WTC11 (cell line): ENCODE results near the gene CTRL. TPM values are rescaled to one million over a fixed set of nuclear protein-coding genes. Genes with fewer than 3 reads are reported as not detected.

ENCODE experiments used
- AFF4 ChIP-seq: sonication (generic); formaldehyde crosslinking; IDR thresholded peaks from 2 replicates; pipeline ENCODE4 v1.8.1; 2023; ENCODE audit warnings: mild to moderate bottlenecking, missing genetic modification reagents, borderline replicate concordance
- ARID4B ChIP-seq: sonication (generic); formaldehyde crosslinking; IDR thresholded peaks from 2 replicates; pipeline ENCODE4 v1.8.0; 2023; ENCODE audit warnings: missing genetic modification reagents, mild to moderate bottlenecking, borderline replicate concordance
- FOXP1 ChIP-seq: sonication (generic); formaldehyde crosslinking; IDR thresholded peaks from 2 replicates; pipeline ENCODE4 v1.8.0; 2022; ENCODE audit warnings: missing genetic modification reagents, mild to moderate bottlenecking, moderate library complexity, borderline replicate concordance
- HMGA2 ChIP-seq: fragments of 250-450 bp; sonication (Bioruptor Pico); IDR thresholded peaks from 2 replicates; pipeline ENCODE4 v1.4.0; 2021; ENCODE audit warnings: mild to moderate bottlenecking, moderate library complexity
- JUN ChIP-seq: sonication (generic); formaldehyde crosslinking; IDR thresholded peaks from 2 replicates; pipeline ENCODE4 v1.8.0; 2023; ENCODE audit warnings: mild to moderate bottlenecking, missing genetic modification reagents
- NFE2L1 ChIP-seq: sonication (generic); formaldehyde crosslinking; IDR thresholded peaks from 2 replicates; pipeline ENCODE4 v1.8.1; 2023; ENCODE audit warnings: missing genetic modification reagents
- OVOL2 ChIP-seq: fragments of 250-450 bp; sonication (Bioruptor Pico); IDR thresholded peaks from 2 replicates; pipeline ENCODE4 v1.9.0; 2021; ENCODE audit warnings: mild to moderate bottlenecking, borderline replicate concordance
- RORB ChIP-seq: fragments of 250-450 bp; sonication (Bioruptor Pico); IDR thresholded peaks from 2 replicates; pipeline ENCODE4 v1.9.0; 2021; ENCODE audit warnings: mild to moderate bottlenecking
- SMAD3 ChIP-seq: sonication (generic); formaldehyde crosslinking; IDR thresholded peaks from 2 replicates; pipeline ENCODE4 v1.8.0; 2022; ENCODE audit warnings: missing genetic modification reagents, mild to moderate bottlenecking, borderline replicate concordance
- STAT6 ChIP-seq: sonication (generic); formaldehyde crosslinking; conservative IDR thresholded peaks from 2 replicates; pipeline ENCODE4 v1.8.1; 2023; ENCODE audit warnings: mild to moderate bottlenecking, low read depth, missing genetic modification reagents, moderate library complexity
- TEAD1 ChIP-seq: sonication (generic); formaldehyde crosslinking; IDR thresholded peaks from 2 replicates; pipeline ENCODE4 v1.8.0; 2022; ENCODE audit warnings: mild to moderate bottlenecking, missing genetic modification reagents
- USF2 ChIP-seq: sonication (generic); formaldehyde crosslinking; IDR thresholded peaks from 2 replicates; pipeline ENCODE4 v1.8.1; 2023; ENCODE audit warnings: mild to moderate bottlenecking, missing genetic modification reagents, moderate library complexity
- ZBTB21 ChIP-seq: sonication (generic); formaldehyde crosslinking; IDR thresholded peaks from 2 replicates; pipeline ENCODE4 v1.8.1; 2023; ENCODE audit warnings: mild to moderate bottlenecking, missing genetic modification reagents, borderline replicate concordance
- ZNF317 ChIP-seq: sonication (generic); formaldehyde crosslinking; IDR thresholded peaks from 2 replicates; pipeline ENCODE4 v1.8.1; 2023; ENCODE audit warnings: low read depth, mild to moderate bottlenecking, moderate library complexity, missing genetic modification reagents, borderline replicate concordance
- ZNF416 ChIP-seq: fragments of 250-450 bp; sonication (Bioruptor Pico); IDR thresholded peaks from 2 replicates; pipeline ENCODE4 v1.9.0; 2021; ENCODE audit warnings: mild to moderate bottlenecking, inconsistent platforms
- ZNF423 ChIP-seq: fragments of 250-450 bp; sonication (Bioruptor Pico); IDR thresholded peaks from 2 replicates; pipeline ENCODE4 v2.1.2; 2022; ENCODE audit warnings: mild to moderate bottlenecking, moderate library complexity
- total RNA-seq: library from RNA; stranded (reverse); gene quantifications from 3 replicates; pipeline ENCODE4 v1.2.3, GENCODE V29; 2021
- TF ChIP-seq, protein P1 (sequence below): fragments of 250-450 bp; sonication (Bioruptor Pico); conservative IDR thresholded peaks from 2 replicates; pipeline ENCODE4 v1.9.0; 2021; ENCODE audit warnings: mild to moderate bottlenecking
- TF ChIP-seq, protein P2 (sequence below): sonication (generic); formaldehyde crosslinking; IDR thresholded peaks from 2 replicates; pipeline ENCODE4 v1.8.1; 2022; ENCODE audit warnings: mild to moderate bottlenecking, missing genetic modification reagents, moderate library complexity, borderline replicate concordance
- TF ChIP-seq, protein P3 (sequence below): fragments of 250-450 bp; sonication (Bioruptor Pico); IDR thresholded peaks from 2 replicates; pipeline ENCODE4 v1.9.0; 2021; ENCODE audit warnings: mild to moderate bottlenecking

CTRL gene
- total RNA-seq, 1 experiment from 2014 or later, result 2.8 TPM

GRCh38 chr16:67935402-67936123, 3.9 kb upstream of the CTRL start (continued):
- TF ChIP-seq ARID4B (peak; percentile 52), STAT6 (no peak), USF2 (peak; percentile 94), AFF4 (peak; percentile 81; the same call in 1 of the 2 replicates), JUN (CRISPR knock-in tag) (no peak), SMAD3 (no peak), RORB (CRISPR knock-in tag) (no peak), NFE2L1 (CRISPR knock-in tag) (0 out of 2 replicates have a peak, but pooled peaks have one; percentile 41), OVOL2 (CRISPR knock-in tag) (no peak), TEAD1 (CRISPR knock-in tag) (peak; percentile 69), HMGA2 (CRISPR knock-in tag) (no peak), ZNF423 (no peak), ZNF317 (CRISPR knock-in tag) (0 out of 2 replicates have a peak, but pooled peaks have one; percentile 8), FOXP1 (peak; percentile 70; the same call in 1 of the 2 replicates), ZNF416 (CRISPR knock-in tag) (no peak; the same call in 1 of the 2 replicates), ZBTB21 (CRISPR knock-in tag) (peak; percentile 87)
- TF ChIP-seq, protein P1, sequence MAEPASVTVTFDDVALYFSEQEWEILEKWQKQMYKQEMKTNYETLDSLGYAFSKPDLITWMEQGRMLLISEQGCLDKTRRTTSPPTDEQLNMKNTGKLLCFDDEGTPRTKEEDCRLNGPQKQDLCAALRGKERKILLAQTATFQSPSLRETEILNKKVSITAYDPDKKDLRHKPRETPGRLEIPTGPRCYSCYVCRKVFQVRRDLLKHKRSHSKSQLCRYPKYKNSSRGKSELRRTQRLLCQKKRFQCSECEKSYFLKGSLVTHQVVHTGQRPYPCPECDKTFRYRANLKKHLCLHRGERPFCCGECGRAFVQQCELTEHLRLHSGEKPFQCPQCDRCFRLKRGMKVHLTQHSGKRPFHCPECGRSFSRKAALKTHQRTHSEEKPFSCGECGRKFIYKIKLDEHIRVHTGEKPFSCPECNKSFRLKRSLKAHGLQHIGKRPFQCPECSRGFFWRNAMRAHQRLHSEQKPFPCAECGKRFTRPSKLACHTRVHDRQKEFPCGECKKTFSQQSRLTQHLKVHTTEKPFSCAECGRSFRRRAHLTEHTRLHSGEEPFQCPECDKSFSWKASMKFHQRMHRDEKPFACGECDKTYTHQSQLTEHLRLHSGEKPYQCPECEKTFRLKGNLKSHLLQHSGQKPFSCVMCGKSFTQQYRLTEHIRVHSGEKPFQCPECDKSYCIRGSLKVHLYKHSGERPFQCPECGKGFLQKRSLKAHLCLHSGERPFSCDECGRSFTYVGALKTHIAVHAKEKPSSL (CRISPR knock-in tag), result no peak
- TF ChIP-seq, protein P2, sequence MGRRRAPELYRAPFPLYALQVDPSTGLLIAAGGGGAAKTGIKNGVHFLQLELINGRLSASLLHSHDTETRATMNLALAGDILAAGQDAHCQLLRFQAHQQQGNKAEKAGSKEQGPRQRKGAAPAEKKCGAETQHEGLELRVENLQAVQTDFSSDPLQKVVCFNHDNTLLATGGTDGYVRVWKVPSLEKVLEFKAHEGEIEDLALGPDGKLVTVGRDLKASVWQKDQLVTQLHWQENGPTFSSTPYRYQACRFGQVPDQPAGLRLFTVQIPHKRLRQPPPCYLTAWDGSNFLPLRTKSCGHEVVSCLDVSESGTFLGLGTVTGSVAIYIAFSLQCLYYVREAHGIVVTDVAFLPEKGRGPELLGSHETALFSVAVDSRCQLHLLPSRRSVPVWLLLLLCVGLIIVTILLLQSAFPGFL, result peak; percentile 25; the same call in 1 of the 2 replicates
- TF ChIP-seq, protein P3, sequence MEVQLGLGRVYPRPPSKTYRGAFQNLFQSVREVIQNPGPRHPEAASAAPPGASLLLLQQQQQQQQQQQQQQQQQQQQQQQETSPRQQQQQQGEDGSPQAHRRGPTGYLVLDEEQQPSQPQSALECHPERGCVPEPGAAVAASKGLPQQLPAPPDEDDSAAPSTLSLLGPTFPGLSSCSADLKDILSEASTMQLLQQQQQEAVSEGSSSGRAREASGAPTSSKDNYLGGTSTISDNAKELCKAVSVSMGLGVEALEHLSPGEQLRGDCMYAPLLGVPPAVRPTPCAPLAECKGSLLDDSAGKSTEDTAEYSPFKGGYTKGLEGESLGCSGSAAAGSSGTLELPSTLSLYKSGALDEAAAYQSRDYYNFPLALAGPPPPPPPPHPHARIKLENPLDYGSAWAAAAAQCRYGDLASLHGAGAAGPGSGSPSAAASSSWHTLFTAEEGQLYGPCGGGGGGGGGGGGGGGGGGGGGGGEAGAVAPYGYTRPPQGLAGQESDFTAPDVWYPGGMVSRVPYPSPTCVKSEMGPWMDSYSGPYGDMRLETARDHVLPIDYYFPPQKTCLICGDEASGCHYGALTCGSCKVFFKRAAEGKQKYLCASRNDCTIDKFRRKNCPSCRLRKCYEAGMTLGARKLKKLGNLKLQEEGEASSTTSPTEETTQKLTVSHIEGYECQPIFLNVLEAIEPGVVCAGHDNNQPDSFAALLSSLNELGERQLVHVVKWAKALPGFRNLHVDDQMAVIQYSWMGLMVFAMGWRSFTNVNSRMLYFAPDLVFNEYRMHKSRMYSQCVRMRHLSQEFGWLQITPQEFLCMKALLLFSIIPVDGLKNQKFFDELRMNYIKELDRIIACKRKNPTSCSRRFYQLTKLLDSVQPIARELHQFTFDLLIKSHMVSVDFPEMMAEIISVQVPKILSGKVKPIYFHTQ (CRISPR knock-in tag), result 0 out of 2 replicates have a peak, but pooled peaks have one; percentile 26
